SK-N-SH (cell line): Measurements from ENCODE around the gene DNAH3.

Experiments
- CHD2 ChIP-seq: fragments of 150-350 bp; IDR thresholded peaks from 2 replicates; pipeline ENCODE4 v1.6.1; 2018; ENCODE audit warnings: low read length; ENCODE audit not compliant: partially characterized antibody
- EP300 ChIP-seq, 2 experiments: IDR thresholded peaks; 2 replicates each; pipeline versions ENCODE4 v1.4.0 to v1.6.1; 2012; ENCODE audit warnings: borderline replicate concordance in 1 of 2, low read depth in 1 of 2, low read length in 1 of 2
- EZH2phosphoT487 ChIP-seq: fragments of 200-600 bp; sonication (generic); IDR thresholded peaks from 2 replicates; pipeline ENCODE4 v1.6.1; 2017; ENCODE audit warnings: low read depth, mixed run types, mild to moderate bottlenecking, antibody characterized with exemption, moderate library complexity, borderline replicate concordance
- GABPA ChIP-seq: IDR thresholded peaks from 2 replicates; pipeline ENCODE4 v1.4.0; 2012; ENCODE audit warnings: low read depth, mild to moderate bottlenecking
- POLR2AphosphoS5 ChIP-seq: IDR thresholded peaks from 2 replicates; pipeline ENCODE4 v1.6.1; 2012; ENCODE audit warnings: low read depth, low read length
- REST ChIP-seq: IDR thresholded peaks from 2 replicates; pipeline ENCODE4 v1.6.1; 2012; ENCODE audit warnings: mild to moderate bottlenecking, low read depth, low read length, moderate library complexity
- RXRA ChIP-seq: IDR thresholded peaks from 2 replicates; pipeline ENCODE4 v1.4.0; 2012; ENCODE audit warnings: low read depth, mild to moderate bottlenecking, borderline replicate concordance
- TCF12 ChIP-seq: IDR thresholded peaks from 2 replicates; pipeline ENCODE4 v1.4.0; 2012
- TF ChIP-seq, protein P1 (sequence below): fragments of 200-600 bp; sonication (generic); IDR thresholded peaks from 2 replicates; pipeline ENCODE4 v1.6.1; 2017; ENCODE audit warnings: antibody characterized with exemption, mild to moderate bottlenecking, moderate library complexity
- TF ChIP-seq, protein P2 (sequence below): fragments of 150-350 bp; IDR thresholded peaks from 2 replicates; pipeline ENCODE4 v1.6.1; 2017; ENCODE audit warnings: antibody characterized with exemption, low read length, low read depth, borderline replicate concordance
- TF ChIP-seq, protein P3 (sequence below): IDR thresholded peaks from 2 replicates; pipeline ENCODE4 v1.4.0; 2012; ENCODE audit warnings: low read depth

GRCh38 chr16:20916942-20917341 lies 233.7 kb downstream of the DNAH3 start:
- TF ChIP-seq, protein P1, sequence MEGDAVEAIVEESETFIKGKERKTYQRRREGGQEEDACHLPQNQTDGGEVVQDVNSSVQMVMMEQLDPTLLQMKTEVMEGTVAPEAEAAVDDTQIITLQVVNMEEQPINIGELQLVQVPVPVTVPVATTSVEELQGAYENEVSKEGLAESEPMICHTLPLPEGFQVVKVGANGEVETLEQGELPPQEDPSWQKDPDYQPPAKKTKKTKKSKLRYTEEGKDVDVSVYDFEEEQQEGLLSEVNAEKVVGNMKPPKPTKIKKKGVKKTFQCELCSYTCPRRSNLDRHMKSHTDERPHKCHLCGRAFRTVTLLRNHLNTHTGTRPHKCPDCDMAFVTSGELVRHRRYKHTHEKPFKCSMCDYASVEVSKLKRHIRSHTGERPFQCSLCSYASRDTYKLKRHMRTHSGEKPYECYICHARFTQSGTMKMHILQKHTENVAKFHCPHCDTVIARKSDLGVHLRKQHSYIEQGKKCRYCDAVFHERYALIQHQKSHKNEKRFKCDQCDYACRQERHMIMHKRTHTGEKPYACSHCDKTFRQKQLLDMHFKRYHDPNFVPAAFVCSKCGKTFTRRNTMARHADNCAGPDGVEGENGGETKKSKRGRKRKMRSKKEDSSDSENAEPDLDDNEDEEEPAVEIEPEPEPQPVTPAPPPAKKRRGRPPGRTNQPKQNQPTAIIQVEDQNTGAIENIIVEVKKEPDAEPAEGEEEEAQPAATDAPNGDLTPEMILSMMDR = no peak
- TF ChIP-seq EZH2phosphoT487 (no peak), POLR2AphosphoS5 (no peak), TCF12 (no peak), REST (no peak), EP300 (IDR thresholded peaks at IDR 0.05; ENCODE audit: borderline replicate concordance in 1 of 2, low read depth in 1 of 2, low read length in 1 of 2) (no peak), GABPA (no peak), CHD2 (no peak), RXRA (no peak)
- TF ChIP-seq, protein P2, sequence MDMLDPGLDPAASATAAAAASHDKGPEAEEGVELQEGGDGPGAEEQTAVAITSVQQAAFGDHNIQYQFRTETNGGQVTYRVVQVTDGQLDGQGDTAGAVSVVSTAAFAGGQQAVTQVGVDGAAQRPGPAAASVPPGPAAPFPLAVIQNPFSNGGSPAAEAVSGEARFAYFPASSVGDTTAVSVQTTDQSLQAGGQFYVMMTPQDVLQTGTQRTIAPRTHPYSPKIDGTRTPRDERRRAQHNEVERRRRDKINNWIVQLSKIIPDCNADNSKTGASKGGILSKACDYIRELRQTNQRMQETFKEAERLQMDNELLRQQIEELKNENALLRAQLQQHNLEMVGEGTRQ = no peak
- TF ChIP-seq, protein P3, sequence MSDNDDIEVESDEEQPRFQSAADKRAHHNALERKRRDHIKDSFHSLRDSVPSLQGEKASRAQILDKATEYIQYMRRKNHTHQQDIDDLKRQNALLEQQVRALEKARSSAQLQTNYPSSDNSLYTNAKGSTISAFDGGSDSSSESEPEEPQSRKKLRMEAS = no peak
